Activated CD4-positive, alpha-beta T cell treated with anti-CD3 and anti-CD28 coated beads for 48 hours (primary cell): Measurements from ENCODE around the gene FN3K.

Source experiments
- DNase-seq: peaks from one replicate; pipeline ENCODE4 v3.0.0-alpha.2; 2020

FN3K gene

DNA sequence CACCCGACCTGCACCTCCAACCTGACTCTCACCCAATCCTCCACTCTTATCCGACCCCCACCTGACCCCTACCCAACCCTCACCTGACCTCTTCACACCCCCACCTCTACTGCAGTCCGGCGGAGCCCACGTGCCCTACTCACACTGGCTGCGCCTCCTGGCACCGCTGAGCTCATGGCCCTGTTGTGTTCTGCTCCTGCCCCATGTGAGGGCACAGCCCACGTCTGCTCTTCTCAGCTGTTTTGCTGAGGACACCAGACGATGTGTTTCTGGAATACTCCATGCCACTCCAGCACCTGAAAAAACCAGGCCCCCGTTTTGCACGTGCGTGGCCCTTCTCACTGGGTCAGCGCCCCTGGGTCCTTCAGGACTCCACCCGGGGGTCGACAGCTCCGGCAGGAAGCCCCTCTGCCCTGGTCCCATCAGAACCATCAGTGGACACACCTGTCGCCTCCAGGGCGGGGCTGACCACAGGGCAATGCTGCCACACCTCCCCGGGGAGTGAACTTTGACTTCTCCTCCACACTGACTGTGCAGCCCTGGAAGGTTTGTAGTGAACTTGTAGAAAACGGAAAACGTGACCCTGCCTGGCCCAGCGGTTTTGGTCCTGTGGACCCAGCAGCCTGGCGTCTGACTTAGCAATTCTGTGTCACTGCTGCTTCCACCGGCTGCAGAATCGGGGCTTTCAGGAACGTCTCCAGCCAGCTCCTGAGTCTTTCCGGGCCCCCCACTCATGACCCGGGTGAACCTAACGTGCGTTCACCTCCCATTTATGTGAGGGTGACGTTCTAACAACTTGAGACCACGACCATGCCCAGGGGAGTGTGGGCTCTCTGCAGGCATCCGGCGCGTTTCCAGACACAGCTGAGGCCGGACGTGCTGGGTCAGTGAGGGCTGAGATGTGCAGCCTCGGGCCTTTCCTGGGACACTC, 31.2 kb upstream of the FN3K start:
- DNase-seq: no peak

DNA sequence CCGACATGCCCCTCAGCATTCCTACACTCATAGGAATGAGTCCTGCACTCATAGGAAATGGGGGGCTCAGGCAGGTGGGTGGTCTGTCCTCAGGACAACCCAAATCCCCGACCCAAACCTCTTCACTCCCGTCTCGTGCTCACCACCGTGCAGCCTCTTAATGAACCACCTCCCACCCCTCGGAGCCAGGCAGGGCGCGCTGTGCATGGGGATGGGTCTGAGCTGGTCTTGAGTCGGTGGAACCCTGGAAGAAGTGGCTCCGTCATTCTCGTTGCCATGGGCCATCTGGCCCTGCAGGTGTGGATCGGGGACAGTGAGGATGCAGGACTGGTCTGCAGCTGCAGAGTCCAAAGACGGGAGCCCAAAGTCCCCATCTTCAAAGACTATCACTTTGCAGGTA, 30.5 kb upstream of the FN3K start:
- DNase-seq: no peak

DNA sequence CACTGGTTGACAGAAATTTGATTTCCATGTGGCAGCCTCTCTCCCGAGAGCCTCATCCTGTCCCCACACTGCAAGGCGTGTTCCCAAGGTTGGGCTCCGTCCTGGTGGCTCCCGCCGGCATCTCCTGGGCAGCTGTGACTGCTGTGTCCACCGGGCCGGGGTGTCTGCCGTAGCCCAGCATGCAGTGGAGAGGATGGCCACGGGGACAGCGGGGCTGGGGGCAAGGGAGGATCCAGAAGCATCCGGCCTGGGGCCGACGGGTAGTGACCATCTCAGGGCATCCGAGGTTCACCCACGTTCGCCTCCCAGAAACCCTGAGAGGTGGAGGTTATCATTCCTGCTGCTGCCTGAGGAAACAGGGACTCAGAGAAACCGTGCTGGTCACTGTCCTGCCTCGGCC, 29.7 kb upstream of the FN3K start:
- no peak for DNase-seq

DNA sequence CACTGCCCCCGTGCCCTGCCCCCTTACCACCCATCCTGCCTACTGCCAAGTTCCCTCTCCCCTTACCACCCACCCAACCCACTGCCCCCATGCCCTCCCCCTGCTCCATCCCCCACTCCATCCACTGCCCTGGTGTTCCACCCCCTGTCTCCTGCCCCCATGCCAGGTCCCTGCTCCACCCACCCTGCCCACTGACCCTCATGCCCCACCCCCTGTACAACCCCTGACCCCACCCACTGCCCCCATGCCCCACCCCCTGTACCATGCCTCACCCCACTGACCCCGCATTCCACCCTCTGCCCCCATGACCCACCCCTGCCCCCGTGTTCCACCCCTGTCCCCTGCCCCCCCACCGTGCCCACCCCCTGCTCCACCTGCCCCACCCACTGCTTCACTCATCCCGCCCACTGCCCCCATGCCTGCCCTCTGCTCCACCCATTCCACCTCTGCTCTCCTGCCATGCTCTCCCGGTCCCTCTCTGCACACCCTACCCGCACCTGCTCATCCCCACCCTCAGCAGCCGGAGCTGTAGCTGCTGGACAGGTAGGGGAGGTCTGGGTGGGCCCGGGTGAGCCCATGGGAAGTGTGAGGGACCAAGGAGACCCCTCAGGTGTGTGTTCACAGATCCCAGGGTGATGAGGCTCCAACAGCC, 26.3 kb upstream of the FN3K start:
- DNase-seq: no peak

DNA sequence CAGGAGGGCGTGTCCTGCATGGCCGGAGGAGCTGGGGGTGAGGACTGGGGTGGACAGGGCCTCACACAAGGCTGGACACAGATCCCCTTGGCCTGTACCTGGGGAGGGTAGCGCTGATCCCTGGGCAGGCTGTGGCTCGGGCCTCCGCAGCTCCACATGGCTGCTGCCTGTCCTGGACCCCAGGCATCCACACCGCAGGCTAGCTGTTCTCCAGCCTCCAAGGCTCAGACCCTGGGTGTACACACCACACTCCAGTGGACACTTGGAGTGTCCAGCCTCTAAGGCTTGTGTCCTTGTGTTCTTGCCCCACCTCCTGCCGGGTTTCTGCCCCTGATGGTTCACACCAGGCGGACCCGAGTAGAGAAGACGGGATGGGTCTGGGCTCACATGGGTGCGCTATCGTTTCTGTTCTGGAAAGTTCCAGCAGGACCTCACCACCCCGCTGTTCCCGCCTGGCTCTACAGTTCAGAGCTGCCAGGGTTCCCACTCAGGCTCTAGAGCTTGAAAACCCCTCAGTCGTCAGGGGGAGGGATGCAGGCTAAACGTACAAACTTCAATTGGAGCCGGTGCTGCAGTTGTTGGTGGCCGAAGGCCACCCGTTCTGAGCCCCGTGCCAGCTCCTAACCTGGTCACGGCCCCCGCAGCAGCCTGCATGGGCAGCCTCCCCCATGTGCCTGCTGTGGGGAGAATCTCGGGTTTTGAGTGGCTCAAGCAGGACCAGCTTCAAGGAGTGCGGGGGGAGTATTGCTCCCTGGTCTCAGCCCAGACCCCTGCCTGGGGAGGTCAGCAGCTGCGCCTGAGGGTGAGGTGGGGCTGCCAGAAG, 25.5 kb upstream of the FN3K start:
- no peak for DNase-seq

DNA sequence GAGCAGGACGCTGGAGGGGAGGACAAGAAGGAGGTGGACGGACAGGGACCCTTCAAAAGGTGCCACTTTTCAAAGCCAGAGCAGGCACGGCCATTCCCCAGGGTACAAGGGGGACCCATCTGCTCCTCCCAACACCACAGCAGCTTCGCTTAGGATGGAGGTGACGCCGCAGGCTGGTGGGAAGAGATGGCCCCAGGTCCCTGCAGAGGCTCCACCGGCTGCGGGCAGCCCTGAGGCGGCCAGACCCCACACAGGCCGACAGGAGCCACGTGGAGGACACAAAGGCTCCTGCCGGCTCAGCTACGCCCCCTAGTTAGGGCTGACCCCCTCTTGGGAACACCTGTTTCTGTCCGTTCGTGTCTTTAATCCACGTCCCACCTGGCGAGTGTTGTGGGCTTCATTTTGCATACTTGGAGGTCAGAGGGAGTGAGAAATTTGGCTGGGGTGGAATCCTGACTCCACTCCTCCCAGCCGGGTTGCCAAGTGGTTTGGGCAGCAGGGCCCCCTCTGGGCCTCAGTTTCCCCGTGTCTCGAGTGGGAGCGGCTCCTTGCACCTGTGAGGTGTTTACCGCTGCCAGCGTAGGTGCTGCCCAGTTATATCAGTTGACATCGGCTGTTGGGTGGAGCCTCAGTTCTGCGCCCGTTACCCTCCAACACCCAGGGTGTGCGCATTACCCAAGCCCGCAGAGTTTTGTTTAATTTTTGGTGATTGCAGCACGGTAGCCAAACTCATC, 24.7 kb upstream of the FN3K start:
- DNase-seq: no peak

DNA sequence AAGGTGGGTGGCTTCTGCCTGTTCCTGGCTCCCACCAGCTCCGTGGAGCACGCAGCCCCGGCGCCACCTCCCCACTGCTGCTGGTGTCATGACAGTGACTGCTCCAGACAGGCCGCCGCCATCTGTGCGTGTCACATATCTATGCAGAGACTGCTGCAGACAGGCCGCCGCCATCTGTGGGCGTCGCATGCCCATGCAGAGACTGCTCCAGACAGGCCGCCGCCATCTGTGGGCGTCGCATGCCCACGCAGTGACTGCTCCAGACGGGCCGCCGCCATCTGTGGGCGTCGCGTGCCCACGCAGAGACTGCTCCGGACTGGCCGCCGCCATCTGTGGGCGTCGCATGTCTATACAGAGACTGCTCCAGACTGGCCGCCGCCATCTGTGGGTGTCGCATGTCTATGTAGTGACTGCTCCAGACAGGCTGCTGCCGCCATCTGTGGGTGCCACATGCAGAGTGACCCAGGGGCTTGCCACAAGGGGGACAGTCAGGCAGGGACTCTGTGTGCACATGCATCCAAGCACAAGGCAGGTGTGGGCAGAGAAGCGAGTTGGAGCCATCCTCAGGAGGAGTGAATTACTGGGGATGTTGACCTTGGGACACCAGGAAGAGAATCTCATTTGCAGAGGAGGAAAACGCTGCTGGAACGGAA, 22.2 kb upstream of the FN3K start:
- DNase-seq: no peak

DNA sequence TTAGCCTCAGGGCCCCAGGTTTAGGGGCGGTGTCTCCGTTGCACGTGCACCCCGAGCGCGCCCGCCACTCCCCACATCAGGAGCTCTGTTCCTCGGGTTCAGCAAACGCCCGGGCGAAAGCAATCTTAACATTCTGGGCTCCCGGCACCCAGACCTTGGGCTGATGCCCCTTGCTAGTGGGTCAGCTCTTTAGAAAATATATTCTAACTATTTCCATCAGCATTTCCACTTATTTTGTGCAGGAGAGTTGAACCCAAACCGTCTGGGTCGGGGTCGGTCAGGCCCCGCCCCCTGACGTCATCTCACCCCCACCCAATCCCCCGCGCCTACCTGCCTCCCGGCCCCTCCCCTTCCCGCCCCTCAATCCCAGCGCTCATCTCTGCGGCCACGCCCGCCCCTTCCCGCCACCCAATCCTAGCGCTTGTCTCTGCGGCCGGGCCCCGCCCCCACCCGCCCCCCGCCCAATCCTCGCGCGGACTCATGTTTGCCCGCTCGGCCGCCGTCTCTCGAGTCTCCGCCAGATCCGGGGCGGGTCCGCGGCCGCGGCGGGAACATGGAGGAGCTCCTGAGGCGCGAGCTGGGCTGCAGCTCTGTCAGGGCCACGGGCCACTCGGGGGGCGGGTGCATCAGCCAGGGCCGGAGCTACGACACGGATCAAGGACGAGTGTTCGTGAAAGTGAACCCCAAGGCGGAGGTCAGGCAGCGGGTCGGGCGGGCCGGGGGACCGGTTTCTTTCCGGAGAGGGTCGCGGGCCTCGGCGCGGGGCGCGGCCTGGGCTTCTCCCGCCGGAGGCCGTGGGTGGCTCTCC, 19.0 kb upstream of the FN3K start, which contains the start of gene FN3KRP:
Gene FN3KRP, plus strand, starts transcription at position 504 of the 808 bp plus-strand sequence. Its CDS starts 50 bp downstream, at position 554.
- peak; percentile 96 for DNase-seq

DNA sequence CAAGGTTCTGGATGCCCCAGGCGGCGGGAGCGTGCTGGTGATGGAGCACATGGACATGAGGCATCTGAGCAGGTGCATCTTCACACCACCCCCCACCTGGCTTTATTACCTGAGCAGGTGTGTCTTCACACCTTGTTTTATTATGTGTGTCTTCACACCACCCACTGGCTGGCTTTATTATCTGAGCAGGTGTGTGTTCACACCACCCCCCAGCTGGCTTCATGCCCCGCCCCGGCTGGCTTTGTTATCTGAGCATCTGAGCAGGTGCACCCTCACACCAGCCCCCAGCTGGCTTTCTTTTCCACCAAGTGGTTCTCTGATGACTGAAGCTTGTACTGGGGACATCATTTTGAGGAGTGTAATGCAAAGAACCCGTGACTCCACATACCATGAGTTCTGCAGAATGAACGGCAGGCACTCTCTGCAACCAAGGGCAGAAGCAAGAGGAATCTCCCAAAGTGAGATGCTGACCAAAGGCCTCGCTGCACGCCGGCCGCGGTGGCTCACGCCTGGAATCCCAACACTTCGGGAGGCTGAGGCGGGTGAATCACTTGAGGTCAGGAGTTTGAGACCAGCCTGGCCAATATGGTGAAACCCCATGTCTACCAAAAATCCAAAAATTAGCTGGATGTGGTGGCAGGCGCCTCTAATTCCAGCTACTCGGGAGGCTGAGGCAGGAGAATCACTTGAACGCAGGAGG, 16.3 kb upstream of the FN3K start:
- no peak for DNase-seq

DNA sequence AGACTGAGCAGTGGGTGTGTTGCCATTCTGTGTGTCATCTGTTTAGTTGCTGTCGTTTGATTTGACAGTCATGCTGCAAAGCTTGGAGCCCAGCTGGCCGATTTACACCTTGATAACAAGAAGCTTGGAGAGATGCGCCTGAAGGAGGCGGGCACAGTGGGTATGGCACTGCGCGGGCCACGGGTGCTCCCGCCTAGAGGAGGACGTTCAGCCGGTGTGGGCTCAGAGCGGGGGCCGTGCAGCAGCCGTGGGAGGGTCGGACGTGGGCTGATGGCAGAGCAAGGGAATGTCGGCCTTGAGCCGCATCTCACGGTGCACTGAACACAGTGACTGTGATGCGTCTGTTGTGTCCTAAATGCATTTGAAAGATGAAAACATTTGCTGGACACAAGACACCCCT, 15.2 kb upstream of the FN3K start:
- no peak for DNase-seq

DNA sequence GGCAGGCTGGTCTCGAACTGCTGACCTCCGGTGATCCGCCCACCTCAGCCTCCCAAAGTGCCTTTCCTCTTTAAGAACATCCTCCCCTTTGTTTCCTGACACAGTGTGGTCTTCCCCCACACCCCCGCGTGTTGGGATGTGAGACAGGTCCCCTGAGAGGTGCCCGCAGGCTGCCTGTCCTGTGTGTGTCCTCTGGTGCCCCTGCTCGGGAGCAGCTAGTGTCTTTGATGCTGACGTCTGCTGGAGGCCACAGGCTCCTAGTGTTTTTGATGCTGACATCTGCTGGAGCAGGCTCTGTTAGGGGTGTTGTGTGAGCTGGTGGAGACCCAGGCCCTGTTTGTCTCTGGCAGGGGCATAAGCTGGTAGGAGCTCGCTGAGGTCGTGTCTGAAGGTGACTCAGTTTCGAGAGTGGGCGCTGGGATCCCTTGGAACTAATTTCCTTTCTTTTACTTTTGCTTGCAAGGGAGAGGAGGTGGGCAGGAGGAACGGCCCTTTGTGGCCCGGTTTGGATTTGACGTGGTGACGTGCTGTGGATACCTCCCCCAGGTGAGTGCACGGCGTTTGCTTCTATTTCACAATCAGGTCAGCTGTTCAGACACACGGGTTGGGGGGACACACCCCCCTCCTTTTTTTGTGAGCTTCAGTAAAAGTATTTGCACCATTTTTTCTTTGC, 12.9 kb upstream of the FN3K start:
- DNase-seq: no peak

DNA sequence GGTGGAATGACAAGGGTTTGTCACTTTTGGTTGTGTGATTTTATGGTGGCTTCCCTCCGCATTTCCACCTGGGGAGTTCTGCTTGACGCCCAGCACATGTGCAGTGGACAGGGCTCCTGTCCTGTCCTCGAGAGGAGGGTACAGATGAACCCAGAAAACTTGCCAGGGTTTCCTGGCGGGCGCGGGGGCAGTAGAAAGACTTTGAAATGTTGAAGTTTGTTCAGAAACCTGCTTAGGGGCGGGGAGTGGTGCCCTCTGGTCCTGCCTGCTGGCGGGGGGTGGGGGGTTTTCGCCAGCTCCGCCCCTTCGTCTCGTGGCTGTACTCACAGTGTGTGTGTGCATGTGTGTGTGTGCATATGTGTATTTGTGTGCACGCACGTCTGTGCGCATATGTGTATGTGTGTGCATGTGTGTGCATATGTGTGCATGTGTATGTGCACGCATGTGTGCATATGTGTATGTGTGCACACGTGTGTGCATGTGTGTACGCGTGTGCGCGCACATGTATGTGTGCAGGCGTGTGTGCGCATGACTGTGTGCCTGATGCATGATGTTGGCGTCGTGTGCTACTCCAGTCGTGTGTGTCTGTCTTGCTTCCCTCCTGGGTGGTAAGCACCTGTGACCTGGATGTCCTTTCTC, 12.1 kb upstream of the FN3K start:
- no peak for DNase-seq

DNA sequence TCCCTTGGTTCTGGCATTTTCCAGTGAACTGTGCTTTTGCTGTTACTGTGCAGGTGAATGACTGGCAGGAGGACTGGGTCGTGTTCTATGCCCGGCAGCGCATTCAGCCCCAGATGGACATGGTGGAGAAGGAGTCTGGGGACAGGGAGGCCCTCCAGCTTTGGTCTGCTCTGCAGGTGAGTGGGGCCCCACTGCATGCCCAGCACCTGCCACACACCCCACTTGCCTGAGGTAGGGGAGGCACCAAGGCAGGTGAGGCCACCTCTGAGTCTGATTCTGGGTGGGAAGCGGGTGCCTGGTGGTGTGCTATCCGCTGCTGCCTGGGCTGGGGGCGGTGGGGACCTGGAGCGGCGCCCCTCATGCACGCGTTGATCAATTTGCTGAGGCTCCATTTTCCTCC, 9.0 kb upstream of the FN3K start:
- no peak for DNase-seq

DNA sequence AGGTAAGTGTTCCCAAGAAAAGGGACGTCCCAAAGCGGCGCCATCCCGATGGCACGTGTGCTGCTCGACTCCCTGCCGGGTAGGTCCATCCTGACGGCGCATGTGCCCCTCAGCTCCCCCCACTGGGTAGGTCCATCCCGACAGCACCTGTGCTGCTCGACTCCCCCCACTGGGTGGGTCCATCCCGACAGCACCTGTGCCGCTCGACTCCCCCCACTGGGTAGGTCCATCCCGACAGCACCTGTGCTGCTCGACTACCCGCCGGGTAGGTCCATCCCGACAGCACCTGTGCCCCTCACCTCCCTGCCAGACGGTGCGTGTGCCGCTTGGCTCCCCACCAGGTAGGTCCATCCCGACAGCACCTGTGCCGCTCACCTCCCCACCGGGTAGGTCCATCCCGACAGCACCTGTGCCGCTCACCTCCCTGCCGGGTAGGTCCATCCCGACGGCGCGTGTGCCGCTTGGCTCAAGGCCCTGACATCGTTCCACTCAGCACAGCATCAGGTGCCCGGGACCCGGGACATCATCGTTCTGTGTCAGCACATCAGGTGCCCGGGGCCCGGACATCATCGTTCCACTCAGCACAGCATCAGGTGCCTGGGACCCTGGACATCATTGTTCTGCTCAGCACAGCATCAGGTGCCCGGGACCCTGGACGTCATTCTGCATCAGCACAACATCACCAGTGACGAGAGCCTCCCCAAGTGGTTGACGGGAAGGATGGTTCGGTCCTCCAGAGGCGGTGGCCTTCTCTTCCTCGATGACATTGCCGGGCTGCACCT, 5.7 kb upstream of the FN3K start:
- no peak for DNase-seq

DNA sequence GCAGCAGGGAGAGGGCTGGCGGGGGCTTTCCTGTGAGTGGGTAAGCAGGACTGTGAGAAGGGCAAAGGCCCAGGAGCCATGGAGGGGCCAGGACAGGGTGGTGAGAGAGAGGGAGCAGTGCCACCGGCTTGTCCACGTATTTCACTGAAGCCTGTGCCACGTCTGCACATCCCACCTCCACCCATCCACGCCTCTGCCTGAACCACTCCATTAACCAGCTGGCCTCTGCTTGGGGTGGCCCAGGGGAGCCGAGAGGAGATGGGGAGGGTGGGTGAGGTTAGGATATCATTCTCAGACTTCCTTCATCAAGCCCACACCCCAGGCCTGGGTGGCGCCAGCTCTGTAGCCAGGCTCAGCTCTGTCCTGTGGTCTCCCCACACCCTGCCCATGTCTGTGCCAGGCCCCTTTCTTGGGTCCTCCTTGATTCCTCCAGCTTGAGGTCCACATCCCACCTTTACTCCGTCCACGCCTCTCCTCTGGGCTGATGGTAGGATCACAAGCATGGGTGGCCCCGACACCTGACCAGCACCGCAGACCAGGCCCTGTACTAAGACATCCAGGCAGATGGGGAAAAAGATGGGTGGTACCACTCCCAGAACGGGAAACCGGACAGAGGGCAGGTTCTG, 3.2 kb upstream of the FN3K start:
- DNase-seq: no peak

DNA sequence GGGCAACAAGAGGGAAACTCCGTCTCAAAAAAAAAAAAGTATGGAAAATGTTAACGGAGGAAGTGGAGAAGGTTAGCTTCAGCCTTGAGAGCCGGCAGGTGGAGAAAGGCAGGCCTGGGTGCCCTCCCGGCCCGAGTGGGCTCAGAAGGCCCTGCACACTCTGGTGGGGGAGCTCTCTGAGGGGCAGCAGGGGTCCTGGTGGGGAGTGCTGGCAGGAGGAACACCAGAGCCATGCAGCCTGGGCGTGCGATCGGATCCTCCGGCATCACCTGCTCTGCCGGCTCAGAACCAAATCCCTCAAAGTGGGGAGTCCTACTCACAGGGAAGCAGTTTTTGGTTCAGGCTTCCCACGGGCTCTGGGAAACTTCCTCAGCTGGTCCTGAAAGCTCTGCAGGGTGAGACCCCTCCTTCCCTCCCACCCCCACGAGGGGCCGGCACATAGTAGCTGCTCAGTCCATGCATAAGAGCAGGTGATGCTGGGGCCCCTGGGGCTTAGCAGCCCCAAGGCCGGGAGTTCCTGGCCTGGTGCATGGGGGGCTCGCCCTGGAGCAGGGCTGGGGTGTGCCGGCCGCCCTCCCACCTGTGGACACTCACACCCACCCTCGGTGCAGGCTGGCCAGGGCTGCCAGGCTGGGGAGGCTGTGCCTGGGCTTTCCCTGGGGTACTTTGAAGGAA, 1.2 kb downstream of the FN3K start:
- DNase-seq: no peak
